Epidermal melanocyte (primary cell): ENCODE results near the gene KRTAP12-2.
"Not testable (repeated sequence)": the region's sequence is repeated elsewhere in the genome, so short reads cannot be mapped to it uniquely, and the experiment has no call there.

Experiments
- DNase-seq: peaks from one replicate; pipeline ENCODE4 v3.0.0; 2011; ENCODE audit warnings: low spot score; ENCODE audit not compliant: insufficient read length

The KRTAP12-2 gene

DNA sequence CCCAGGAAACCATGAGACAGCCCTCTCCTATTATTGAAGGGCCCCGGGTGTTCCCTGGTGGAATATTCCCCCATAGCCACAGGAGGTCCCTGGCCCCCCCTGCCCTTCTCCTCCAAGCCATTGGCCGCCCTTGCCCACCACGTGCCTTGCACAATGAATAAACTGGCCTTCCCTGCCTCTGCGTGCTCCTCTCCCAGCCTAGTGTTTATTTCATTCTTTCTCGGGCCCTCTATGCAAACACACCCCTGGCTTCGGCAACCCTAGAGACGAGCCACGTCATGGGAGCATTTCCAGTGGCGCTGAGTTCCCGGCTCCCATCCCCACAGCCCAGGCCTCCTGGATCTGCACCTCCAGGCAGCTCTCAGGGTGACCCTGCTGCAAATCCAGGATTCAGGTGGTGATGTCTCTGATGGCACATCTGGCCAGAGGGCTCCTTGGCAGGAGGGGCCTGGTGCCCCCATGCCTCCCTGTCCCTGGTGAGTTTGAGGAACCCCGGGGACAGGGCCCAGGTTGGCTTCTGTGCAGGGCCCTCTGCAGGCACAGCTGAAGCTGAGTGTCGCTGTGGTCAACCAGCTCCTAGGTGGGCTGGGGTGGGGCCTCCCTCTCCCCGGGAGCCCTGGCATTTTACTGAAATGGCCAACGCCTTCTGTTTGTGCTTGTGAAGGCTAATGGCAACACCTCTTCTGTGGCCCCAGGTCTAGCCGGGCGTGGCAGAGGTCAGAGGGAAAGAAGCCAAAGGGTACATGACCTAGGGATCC lies 36.4 kb upstream of the KRTAP12-2 start:
- DNase-seq: no peak

DNA sequence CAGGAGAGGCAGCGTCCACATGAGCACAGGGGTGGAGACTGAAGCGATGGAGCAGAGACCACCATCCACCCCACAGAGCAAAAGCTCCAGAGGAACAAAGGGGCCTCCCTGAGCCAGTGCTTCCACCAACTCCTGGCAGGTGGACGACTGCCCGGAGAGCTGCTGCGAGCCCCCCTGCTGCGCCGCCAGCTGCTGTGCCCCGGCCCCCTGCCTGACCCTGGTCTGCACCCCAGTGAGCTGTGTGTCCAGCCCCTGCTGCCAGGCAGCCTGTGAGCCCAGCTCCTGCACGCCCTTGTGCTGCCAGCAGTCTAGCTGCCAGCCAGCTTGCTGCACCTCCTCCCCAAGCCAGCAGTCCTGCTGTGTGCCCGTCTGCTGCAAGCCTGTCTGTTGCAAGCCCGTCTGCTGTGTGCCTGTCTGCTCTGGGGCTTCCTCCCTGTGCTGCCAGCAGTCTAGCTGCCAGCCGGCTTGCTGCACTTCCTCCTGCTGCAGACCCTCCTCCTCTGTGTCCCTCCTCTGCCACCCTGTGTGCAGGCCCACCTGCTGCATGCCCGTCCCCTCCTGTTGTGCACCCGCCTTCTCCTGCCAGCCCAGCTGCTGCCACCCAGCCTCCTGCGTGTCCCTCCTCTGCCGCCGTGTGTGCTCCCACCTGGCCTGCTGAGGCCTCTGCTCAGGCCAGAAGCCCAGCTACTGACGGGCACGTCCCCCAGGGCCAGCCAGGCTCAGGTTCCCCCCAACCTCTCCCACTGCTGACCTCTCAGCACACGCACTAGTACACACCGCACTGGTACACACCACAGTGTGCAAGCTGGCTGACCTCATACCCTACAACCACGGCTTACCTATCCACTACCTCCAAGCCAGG lies 35.6 kb upstream of the KRTAP12-2 start:
- no peak for DNase-seq

DNA sequence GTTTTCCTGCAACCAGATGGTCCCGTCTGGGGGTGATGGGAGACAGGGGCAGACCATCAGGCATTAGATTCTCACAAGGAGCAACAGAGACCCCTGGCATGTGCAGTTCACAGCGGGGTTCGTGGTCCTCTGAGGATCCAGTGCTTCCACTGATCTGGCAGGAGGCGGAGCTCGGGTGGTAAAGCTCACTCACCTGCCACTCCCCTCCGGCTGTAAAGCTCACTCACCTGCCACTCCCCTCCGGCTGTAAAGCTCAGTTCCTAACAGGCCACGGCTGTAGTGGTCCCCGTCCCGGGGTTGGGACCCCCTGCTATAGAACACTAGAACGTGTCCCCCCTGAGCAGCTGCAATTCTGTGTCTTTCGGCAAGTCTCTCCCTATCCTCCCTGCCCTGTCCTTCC lies 34.8 kb upstream of the KRTAP12-2 start:
- DNase-seq: no peak

DNA sequence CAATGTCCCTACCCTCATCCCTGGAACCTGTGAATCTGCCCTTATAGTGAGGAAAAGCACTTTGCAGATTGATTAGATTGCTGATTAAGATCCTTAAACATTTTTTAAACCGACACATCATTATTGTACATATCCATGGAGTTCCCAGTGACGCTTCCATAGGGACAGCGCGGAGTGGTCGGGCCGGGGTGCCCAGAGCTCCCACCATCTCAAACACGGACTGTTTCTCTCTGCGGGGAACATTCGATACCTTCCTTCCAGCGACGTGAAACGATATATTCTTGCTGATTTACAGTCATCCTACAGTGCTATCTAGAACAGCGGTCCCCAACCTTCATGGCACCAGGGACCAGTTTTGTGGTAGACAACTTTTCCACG lies 34.3 kb upstream of the KRTAP12-2 start:
- DNase-seq: no peak

DNA sequence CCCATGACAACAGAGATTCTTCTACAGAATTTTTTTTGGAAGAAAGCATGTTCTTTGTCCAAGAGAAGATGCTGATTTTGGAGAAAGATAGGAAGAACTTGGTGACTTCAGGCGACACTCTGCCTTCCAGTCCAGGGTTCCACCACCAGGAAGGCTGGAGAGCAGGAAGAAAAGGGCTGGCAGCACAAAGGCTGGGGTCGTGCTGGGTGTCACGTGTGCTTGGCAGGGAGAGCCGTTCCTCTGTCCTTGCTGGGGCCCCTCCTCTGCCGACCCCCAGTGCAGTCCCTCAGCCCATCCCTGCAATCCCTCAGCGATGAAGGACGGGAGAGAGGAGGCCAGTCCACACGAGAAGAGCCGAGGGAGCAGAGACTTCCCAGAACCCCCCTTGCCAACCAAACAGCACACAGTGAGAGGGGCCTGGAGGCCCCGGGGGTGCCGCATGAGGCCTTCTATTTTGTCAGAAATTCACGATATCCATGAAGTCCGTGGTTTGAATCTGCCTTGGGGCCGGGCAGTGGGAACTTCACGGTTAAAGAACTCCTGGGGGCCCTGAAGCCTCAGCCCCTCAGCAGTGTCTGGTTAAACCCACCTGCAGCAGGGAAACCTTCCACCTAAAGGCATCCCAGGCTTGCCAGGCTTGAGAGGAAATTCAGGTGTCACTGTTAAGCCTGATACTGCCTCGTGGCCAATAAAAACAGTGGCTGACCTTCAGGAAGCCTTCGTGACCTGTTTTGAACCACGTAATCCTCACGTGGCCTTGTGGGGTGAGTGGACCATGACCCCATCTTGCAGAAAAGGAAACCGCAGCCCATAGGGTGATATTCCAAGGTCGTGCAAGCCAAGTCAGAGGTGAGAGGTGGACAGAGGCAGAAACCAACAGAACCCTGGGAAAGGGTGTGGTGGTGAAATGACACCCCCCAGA lies 33.6 kb upstream of the KRTAP12-2 start:
- no peak for DNase-seq

DNA sequence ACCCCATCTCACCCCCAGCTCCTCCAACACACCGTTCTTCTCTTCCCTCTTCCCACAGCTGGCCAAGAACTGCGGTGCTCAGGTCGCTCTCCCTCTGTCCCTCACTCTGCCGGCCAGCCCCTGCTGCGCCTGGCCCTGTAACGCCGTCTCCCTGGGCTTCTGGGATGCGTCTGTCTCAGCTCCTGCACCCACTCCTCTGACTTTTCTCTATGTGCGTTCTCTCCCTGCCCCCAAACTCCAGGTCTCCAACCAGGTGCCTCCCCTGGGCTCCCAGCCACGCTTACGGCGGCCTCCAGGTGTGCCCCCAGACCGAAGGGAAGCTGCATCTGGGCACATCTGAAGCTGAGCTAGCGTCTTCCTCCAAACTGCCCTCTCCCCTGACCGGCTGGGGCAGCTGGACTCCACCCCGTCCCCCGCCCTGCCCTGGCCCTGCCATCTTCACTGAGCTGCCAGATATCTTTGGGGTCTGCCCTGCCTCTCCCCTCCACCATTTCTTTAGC lies 32.8 kb upstream of the KRTAP12-2 start:
- no peak for DNase-seq

DNA sequence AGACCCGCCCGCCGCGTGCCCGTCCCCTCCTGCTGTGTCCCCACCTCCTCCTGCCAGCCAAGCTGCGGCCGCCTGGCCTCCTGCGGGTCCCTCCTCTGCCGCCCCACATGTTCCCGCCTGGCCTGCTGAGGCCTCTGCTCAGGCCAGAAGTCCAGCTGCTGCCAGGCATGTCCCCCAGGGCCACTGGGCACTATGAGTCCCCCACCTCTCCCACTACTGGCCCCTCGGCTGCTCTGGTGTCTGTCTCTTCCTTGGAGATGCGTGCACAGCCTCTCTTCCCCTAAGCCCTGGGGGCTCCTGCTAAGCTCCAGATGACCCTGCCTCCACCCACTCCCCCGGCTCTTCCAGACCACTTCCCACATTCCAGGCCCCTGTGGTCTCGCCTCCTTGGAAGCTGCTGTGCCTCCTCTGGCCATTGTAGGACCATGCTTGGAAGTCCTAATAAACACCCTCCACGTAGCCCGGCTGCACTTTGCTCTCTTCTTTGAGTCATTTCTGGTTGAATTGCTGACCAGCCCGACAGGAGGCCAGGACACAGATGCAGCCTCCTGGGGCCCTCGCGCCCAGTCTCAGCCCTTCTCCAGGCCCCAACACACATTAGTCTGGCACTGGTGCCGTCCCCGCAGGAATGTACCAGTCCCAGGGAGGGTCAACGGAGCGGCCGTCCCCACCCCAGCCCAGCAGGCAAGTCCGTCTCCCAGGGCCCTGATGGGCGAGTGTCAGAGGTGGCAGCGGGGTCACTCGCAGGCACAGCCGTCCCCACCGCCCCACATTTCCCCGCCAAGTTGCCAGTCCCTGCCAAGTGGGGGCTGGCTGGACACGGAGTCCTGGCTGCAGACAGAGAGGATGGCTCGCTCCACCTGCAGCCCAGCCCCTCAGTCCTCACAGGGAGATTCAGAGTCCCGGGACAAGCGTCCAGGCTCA lies 31.3 kb upstream of the KRTAP12-2 start:
- no peak for DNase-seq

DNA sequence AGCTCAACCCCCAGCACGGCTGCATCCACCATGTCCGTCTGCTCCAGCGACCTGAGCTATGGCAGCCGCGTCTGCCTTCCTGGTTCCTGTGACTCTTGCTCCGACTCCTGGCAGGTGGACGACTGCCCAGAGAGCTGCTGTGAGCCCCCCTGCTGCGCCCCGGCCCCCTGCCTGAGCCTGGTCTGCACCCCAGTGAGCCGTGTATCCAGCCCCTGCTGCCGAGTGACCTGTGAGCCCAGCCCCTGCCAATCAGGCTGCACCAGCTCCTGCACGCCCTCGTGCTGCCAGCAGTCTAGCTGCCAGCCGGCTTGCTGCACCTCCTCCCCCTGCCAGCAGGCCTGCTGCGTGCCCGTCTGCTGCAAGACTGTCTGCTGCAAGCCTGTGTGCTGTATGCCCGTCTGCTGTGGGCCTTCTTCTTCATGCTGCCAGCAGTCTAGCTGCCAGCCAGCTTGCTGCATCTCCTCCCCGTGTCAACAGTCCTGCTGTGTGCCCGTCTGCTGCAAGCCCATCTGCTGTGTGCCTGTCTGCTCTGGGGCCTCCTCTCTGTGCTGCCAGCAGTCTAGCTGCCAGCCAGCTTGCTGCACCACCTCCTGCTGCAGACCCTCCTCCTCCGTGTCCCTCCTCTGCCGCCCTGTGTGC lies 30.6 kb upstream of the KRTAP12-2 start, which contains the start of gene KRTAP10-12:
TSS of gene KRTAP10-12 (plus strand) at position 1 of the 639 bp plus-strand sequence. CDS start at position 31, 30 bp downstream.
- not testable (repeated sequence) for DNase-seq

DNA sequence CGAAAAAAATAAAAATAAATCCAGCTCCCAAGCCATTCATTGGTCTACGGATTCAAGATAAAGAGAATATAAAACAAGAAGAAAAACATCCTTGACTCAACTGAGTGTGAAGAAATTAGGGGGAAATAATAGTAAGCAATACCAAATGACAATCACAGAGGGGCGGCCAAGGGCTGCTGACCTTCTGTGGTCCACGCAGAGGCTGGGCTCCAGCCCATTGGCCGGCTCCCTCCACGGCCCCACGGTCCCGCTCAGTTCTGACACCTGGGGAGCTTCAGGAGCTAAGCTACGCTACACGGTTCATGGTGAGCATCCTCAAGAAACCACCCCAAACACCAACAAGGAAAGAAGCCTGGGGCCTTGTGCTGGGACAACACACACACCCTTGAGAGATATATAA lies 29.8 kb upstream of the KRTAP12-2 start:
- DNase-seq: no peak

DNA sequence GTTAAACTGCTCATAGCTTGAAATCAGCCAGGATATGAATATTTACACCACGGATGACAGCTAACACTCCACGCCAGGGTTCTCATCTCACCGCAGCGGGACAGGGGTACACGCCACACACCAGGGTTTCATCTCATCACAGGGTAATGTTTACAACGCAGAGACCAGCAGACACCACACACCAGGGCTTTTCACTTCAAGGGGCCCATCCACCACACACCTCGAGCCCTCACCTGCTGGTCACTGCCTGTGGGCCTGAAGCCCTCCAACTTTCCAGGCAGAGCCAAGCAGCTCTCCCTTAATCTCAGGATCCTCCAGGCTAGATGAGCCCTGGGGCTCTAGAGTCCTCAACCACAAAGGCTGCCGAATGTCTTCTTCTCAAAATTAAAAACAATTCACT lies 28.9 kb upstream of the KRTAP12-2 start:
- no peak for DNase-seq

DNA sequence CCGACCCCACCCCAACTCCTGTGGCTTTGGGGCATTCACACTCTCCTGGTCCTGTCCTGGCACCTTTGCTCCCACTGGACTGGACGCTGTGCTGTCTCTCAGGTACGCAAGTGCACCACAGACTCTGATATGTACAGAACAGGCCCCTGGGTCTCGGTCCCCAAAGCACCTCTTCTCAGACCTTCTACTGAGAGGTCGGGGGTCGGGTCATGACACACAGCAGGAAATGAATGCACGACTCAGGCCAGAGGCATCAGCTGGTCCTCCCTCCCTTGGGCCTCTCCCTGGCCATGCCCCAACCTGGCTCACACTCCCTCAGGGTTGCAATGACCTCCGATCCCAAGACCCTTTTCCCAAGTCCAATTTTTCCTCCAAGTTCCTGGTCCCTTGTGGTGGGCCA lies 28.5 kb upstream of the KRTAP12-2 start:
- no peak for DNase-seq

DNA sequence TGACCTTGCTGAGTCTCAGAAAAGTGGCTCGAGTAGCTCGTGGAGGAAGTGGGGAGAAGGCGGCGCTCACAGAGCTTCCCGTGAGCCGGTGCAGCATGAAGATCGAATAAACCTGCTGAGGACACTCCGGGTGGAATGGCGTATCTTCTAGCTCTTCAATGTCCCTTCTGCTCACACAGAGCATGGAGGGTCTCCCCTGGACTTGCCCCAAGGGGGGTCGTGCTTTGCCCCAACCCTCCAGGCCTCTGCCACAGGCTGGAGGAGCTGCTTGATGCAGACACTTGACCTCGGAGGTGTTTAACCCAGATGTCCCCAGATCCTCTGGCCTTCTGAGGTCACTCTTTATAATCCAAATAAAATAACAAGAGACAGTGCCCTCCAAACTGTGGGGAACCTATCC lies 28.0 kb upstream of the KRTAP12-2 start:
- no peak for DNase-seq

DNA sequence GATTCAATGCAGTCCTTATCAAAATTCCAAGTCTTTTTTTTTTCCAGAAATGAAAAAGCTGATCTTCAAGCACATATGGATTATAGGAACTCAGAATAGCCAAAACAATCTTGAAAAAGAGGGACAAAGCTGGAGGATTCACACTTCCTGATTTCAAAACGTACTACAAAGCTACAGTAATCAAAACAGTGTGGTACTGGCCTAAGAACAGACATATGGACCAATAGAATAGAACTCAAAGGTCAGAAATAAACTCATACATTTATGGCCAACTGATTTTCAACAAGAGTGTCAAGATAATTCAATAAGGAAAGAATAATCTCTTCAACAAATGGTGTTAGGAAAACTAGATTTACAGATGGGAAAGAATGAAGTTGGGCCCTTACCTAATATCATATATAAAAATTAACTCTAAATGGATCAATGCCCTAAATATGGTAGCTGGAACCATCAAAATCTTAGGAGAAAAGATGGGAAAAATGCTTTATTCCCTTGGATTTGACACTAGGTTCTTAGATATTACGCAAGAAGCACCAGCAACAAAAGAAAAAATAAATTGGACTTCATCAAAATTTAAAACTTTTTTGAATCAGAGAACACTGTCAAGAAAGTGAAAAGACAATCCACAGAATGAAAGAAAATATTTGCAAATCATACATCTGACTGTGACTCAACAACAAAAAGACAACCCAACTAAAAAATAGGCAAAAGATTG lies 26.2 kb upstream of the KRTAP12-2 start:
- no peak for DNase-seq

DNA sequence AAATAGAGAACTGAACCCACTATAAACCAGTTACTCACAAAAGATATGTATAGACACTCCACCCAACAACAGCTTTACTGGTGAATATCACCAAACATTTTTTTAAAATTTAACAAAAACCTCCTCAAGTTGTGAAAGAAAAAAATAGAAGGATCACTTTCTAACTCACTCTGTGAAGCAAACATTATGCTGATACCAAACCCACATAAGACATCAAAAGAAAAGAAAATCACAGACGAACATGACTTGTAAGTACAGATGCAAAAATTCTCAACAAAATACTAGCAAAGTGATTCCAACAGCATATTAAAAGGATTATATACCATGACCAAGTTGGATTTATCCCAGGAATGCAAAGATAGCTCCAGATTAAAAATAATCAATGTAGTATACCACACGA lies 25.0 kb upstream of the KRTAP12-2 start:
- no peak for DNase-seq

DNA sequence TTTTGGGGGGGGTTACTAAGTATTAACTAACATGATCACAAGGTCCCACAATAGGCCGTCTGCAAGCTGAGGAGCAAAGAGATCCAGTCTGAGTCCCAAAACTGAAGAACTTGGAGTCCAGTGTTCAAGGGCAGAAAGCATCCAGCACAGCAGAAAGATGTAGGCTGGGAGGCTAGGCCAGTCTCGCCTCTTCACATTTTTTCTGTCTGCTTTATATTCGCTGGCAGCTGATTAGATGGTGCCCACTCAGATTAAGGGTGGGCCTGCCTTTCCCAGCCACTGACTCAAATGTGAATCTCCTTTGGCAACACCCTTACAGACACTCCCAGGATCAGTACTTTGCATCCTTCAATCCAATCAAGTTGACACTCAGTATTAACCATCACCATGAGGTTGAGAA lies 23.0 kb upstream of the KRTAP12-2 start:
- DNase-seq: not testable (repeated sequence)

DNA sequence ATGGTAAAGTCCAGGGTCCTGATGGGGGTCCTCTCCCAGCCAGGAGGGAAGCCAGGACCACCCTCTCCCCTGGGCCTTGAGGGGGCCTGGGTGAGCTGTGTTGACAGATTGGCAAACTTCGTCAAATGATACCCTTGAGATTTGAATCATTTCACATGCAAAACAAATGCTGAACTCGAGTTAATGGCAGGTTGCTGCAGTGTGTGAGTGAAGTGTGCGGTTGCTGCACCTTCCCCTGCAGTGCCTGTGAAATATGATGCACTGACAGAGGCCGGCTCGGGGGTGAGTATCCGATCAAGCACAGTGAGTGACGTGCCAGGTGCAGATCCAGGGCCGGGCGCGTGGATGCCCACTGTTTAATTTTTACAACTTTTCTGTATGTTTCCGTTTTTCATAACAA lies 20.9 kb upstream of the KRTAP12-2 start:
- no peak for DNase-seq

DNA sequence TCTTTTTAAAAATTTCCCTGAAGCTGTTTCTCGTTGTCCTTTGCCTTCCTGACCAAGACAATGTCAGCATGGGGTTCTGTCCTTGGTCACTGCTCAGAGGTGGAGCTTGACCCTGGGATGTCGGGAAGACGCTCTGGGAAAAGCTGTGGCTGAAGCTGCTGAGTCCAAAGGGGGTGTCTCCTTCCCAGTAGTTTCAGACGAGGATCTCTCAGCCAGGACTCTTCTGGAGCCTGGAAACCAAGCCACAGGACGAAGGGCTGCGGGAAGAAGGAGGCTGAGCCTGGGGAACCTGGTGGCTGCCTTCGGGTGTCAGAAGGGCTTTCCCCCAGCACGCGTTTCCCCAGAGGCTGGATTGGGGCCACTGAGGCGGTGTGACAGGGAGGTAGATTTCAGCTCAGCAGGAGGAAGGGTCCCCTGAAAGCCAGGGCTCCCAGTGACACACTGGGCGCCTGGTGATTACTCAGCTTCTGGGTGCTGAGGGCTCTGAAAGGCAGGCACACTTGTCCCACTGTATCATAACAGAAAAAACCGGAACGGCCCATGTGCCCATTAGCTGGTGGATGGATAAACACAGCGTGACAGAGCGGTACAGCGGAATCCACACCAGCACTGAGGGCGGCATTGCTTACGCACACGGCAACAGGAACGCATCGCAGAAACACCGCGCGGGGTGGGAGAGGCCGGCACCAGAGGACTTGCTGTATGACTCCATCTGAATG lies 20.3 kb upstream of the KRTAP12-2 start:
- no peak for DNase-seq

DNA sequence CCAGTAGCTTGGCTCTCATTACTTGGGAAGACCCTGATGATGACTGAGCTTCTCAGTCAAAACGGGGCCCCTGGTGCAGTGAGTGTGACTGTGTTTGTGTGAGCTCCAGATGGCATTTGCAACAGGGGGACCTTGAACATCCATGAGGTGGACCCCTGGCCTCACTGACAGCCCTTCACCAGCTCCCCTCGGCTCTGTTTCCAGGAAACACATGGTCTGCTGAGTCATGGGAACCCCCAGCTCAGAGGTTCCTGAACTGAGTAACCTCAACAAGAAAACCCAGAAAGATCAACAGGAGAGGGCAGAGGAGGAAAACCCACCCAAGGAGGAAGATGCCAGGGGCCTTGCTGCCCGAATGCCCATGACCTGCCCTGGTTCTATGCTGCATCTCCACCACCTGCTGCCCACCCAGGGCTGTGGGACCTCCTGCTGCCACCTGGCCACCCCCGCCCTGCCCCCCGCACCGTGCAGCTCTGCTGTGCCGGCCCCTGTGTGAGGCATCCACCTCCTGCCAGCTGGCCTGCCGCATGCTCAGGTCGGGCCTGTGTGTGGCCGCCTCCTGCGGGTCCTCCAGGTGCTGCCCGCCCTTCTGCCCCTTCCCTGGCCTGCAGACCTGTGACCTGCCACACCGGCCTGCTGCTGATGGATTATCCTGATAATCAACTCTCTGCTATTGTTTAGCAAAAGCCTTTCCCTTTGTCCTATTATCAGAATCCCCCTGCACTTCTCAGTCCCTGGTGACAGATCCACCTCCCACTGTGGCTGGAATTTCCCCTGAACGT lies 19.5 kb upstream of the KRTAP12-2 start:
- no peak for DNase-seq
